Measurements from ENCODE around the gene DNAJC15.
A peak's percentile ranks its signal among the peaks of the same experiment; 100 is the strongest.
"Not testable (repeated sequence)": the region's sequence is repeated elsewhere in the genome, so short reads cannot be mapped to it uniquely, and the experiment has no call there.

DNAJC15 gene

GRCh38 chr13:43023289-43023963 is at the start of gene DNAJC15:
DNAJC15 (plus strand) TSS chr13:43023586; CDS start chr13:43023627, 41 bp downstream.
- peak; percentile 84 for DNase-seq (ENCODE audit: low read depth)

- DNase-seq (ENCODE audit: low read depth), result no peak
Measured at GRCh38 chr13:42976066-42976465, 47.3 kb upstream of the DNAJC15 start.

- no peak for DNase-seq (ENCODE audit: low read depth)
Measured at GRCh38 chr13:42977219-42977659, 46.1 kb upstream of the DNAJC15 start.

GRCh38 chr13:42981317-42981716 is 42.1 kb upstream of the DNAJC15 start:
- peak; percentile 84 for DNase-seq (ENCODE audit: low read depth)

- DNase-seq (ENCODE audit: low read depth), result no peak
Measured at GRCh38 chr13:42981853-42982252, 41.5 kb upstream of the DNAJC15 start.

GRCh38 chr13:42984026-42984425 is 39.4 kb upstream of the DNAJC15 start:
- no peak for DNase-seq (ENCODE audit: low read depth)

GRCh38 chr13:42984691-42985090 is 38.7 kb upstream of the DNAJC15 start:
- no peak for DNase-seq (ENCODE audit: low read depth)

- DNase-seq (ENCODE audit: low read depth), result peak; percentile 41
Measured at GRCh38 chr13:42985312-42986175, 37.8 kb upstream of the DNAJC15 start.

- DNase-seq (ENCODE audit: low read depth), result no peak
Measured at GRCh38 chr13:42986176-42986574, 37.2 kb upstream of the DNAJC15 start.

GRCh38 chr13:42990291-42991232 is 32.8 kb upstream of the DNAJC15 start:
- DNase-seq (ENCODE audit: low read depth), result peak; percentile 59

GRCh38 chr13:42991233-42991897 is 32.0 kb upstream of the DNAJC15 start:
- not testable (repeated sequence) for DNase-seq (ENCODE audit: low read depth)

GRCh38 chr13:42991898-42992763 is 31.3 kb upstream of the DNAJC15 start, which contains the start of gene EPSTI1:
EPSTI1 (minus strand) TSS chr13:42992241; CDS start chr13:42992165, 76 bp downstream.
- peak; percentile 82 for DNase-seq (ENCODE audit: low read depth)

GRCh38 chr13:42992764-42993122 is 30.6 kb upstream of the DNAJC15 start:
- no peak for DNase-seq (ENCODE audit: low read depth)

GRCh38 chr13:42994878-42995277 is 28.5 kb upstream of the DNAJC15 start:
- no peak for DNase-seq (ENCODE audit: low read depth)

GRCh38 chr13:42996584-42996983 is 26.8 kb upstream of the DNAJC15 start:
- peak; percentile 94 for DNase-seq (ENCODE audit: low read depth)

- DNase-seq (ENCODE audit: low read depth), result peak; percentile 80
Measured at GRCh38 chr13:42997381-42997780, 26.0 kb upstream of the DNAJC15 start.

GRCh38 chr13:42999491-42999890 is 23.9 kb upstream of the DNAJC15 start:
- DNase-seq (ENCODE audit: low read depth), result no peak

- DNase-seq (ENCODE audit: low read depth), result no peak
Measured at GRCh38 chr13:43000676-43001075, 22.7 kb upstream of the DNAJC15 start.

GRCh38 chr13:43002021-43002420 is 21.4 kb upstream of the DNAJC15 start:
- DNase-seq (ENCODE audit: low read depth), result no peak

- DNase-seq (ENCODE audit: low read depth), result no peak
Measured at GRCh38 chr13:43003010-43003409, 20.4 kb upstream of the DNAJC15 start.
